Neuronal stem cell (in vitro differentiated cells): Measurements from ENCODE around the gene TSR3.

Source experiments
- DNase-seq: peaks from one replicate; pipeline ENCODE4 v3.0.0-alpha.2; 2013; ENCODE audit warnings: low spot score
- H2AFZ ChIP-seq: one replicate; pipeline ENCODE4 v1.6.1; 2013; ENCODE audit warnings: mild to moderate bottlenecking, low read length, inconsistent platforms
- H2AK5ac ChIP-seq: 2 replicates; pipeline ENCODE4 v1.6.1; 2013; ENCODE audit warnings: low read depth, mild to moderate bottlenecking, inconsistent platforms, low read length, moderate library complexity, mixed read lengths
- H2BK120ac ChIP-seq: 2 replicates; pipeline ENCODE4 v1.6.1; 2013; ENCODE audit warnings: low read depth, mild to moderate bottlenecking, inconsistent platforms, low read length, moderate library complexity, mixed read lengths
- H2BK12ac ChIP-seq: one replicate; pipeline ENCODE4 v1.6.1; 2013; ENCODE audit warnings: low read length, inconsistent platforms
- H2BK15ac ChIP-seq: 2 replicates; pipeline ENCODE4 v1.6.1; 2013; ENCODE audit warnings: mild to moderate bottlenecking, low read length, inconsistent platforms, mixed read lengths
- H2BK5ac ChIP-seq: one replicate; pipeline ENCODE4 v1.6.1; 2013; ENCODE audit warnings: inconsistent platforms, mild to moderate bottlenecking, low read length, moderate library complexity
- H3K14ac ChIP-seq: one replicate; pipeline ENCODE4 v1.6.1; 2013; ENCODE audit warnings: low read length, inconsistent platforms
- H3K18ac ChIP-seq: 2 replicates; pipeline ENCODE4 v1.6.1; 2013; ENCODE audit warnings: low read length, inconsistent platforms
- H3K23ac ChIP-seq: 2 replicates; pipeline ENCODE4 v1.6.1; 2013; ENCODE audit warnings: low read depth, mild to moderate bottlenecking, mixed read lengths, low read length, inconsistent platforms; ENCODE audit not compliant: poor library complexity
- H3K27ac ChIP-seq: replicated peaks from 3 replicates; pipeline ENCODE4 v1.5.1; 2013; ENCODE audit warnings: low read length, inconsistent platforms
- H3K27me3 ChIP-seq, 3 experiments: 2 replicates each; pipeline ENCODE4 v1.6.1; 2013; ENCODE audit warnings: low read length in 3 of 3, mild to moderate bottlenecking in 2 of 3, inconsistent platforms in 1 of 3, low read depth in 1 of 3, mixed read lengths in 1 of 3, moderate library complexity in 1 of 3; ENCODE audit not compliant: control insufficient read depth in 3 of 3, insufficient read depth in 3 of 3
- H3K36me3 ChIP-seq, 2 donors: replicated peaks in 1 of 2; 2 replicates each; pipeline ENCODE4 v1.6.1; 2013; ENCODE audit warnings: low read length in 2 of 2; ENCODE audit not compliant: control insufficient read depth in 2 of 2, insufficient read depth in 2 of 2
- H3K4ac ChIP-seq: 2 replicates; pipeline ENCODE4 v1.6.1; 2013; ENCODE audit warnings: inconsistent platforms, mild to moderate bottlenecking, low read length, moderate library complexity
- H3K4me1 ChIP-seq, 2 donors: 1 replicate in 1 of 2; 2 replicates in 1 of 2; pipeline ENCODE4 v1.6.1; 2013; ENCODE audit warnings: low read length in 2 of 2, low read depth in 1 of 2; ENCODE audit not compliant: control insufficient read depth in 2 of 2, insufficient read depth in 1 of 2
- H3K4me2 ChIP-seq: one replicate; pipeline ENCODE4 v1.6.1; 2013; ENCODE audit warnings: mild to moderate bottlenecking, low read length, inconsistent platforms; ENCODE audit not compliant: insufficient read depth, poor library complexity, severe bottlenecking
- H3K4me3 ChIP-seq, 2 donors: 2 replicates each; pipeline ENCODE4 v1.5.1; 2013; ENCODE audit warnings: low read length in 2 of 2, mild to moderate bottlenecking in 2 of 2, inconsistent platforms in 1 of 2, moderate library complexity in 1 of 2
- H3K79me1 ChIP-seq: one replicate; pipeline ENCODE4 v1.6.1; 2013; ENCODE audit warnings: low read depth, mild to moderate bottlenecking, inconsistent platforms, low read length, moderate library complexity
- H3K9ac ChIP-seq: one replicate; pipeline ENCODE4 v1.6.1; 2013; ENCODE audit warnings: mild to moderate bottlenecking, low read depth, low read length, inconsistent platforms; ENCODE audit not compliant: poor library complexity
- H3K9me3 ChIP-seq, 2 donors: replicated peaks in 1 of 2; 2 replicates each; pipeline versions ENCODE3 to v1.6.1; 2013; ENCODE audit warnings: low read length in 2 of 2, mild to moderate bottlenecking in 2 of 2, inconsistent platforms in 1 of 2, low read depth in 1 of 2, mixed read lengths in 1 of 2, moderate library complexity in 1 of 2; ENCODE audit not compliant: control insufficient read depth in 2 of 2, insufficient read depth in 1 of 2
- H4K8ac ChIP-seq: one replicate; pipeline ENCODE4 v1.6.1; 2013; ENCODE audit warnings: low read depth, mild to moderate bottlenecking, inconsistent platforms, low read length, moderate library complexity
- H4K91ac ChIP-seq: one replicate; pipeline ENCODE4 v1.6.1; 2013; ENCODE audit warnings: low read length, low read depth, mild to moderate bottlenecking, inconsistent platforms; ENCODE audit not compliant: poor library complexity
- WGBS, 2 donors: extraction: QIAGEN DNeasy Blood & Tissue Kit; methylation state at CpG; one replicate each; pipeline ENCODE4 v1.1.7; 2013; ENCODE audit warnings: missing lambda C conversion rate in 2 of 2, mixed read lengths in 1 of 2; ENCODE audit not compliant: insufficient read length in 2 of 2, insufficient replicate concordance in 1 of 2; ENCODE audit errors: extremely low coverage in 2 of 2; 5-methylcytosine and 5-hydroxymethylcytosine counted together

TSR3 gene

GRCh38 chr16:1305823-1306222 lies 45.9 kb downstream of the TSR3 start:
- no peak overlapping the region for H3K14ac ChIP-seq
- peak overlapping the region; percentile 60 for H3K9ac ChIP-seq
- WGBS, 2 donors = no CpG with 5 or more reads among the region's 12 CpGs
- no peak overlapping the region for H2BK5ac ChIP-seq
- H3K27ac ChIP-seq = no peak overlapping the region
- no peak overlapping the region for H2AFZ ChIP-seq
- no peak for DNase-seq
- H2BK12ac ChIP-seq = no peak overlapping the region
- peaks cover 2 to 3% of the 10 kb centered on the region in 2 donors for H3K4me1 ChIP-seq
- no peak overlapping the region for H3K4me2 ChIP-seq
- peaks cover 0 to 6% of the 10 kb centered on the region in 2 donors for H3K36me3 ChIP-seq
- H3K4ac ChIP-seq = no peak overlapping the region
- no peak overlapping the region for H2BK15ac ChIP-seq
- no peaks in the 10 kb centered on the region for H3K79me1 ChIP-seq
- no peak overlapping the region for H4K8ac ChIP-seq
- H2BK120ac ChIP-seq = no peak overlapping the region
- peaks cover 0 to 12% (median 0%) of the 10 kb centered on the region in 3 experiments for H3K27me3 ChIP-seq
- H3K4me3 ChIP-seq = no peak overlapping the region
- H4K91ac ChIP-seq = no peak overlapping the region
- H3K23ac ChIP-seq = no peak overlapping the region
- H2AK5ac ChIP-seq = no peak overlapping the region
- H3K18ac ChIP-seq = peak overlapping the region; percentile 17
- no peaks in the 10 kb centered on the region for H3K9me3 ChIP-seq

GRCh38 chr16:1301562-1301961 lies 50.1 kb downstream of the TSR3 start:
- H2BK12ac ChIP-seq = peak overlapping the region; percentile 90
- H4K91ac ChIP-seq = no peak overlapping the region
- peaks cover 0 to 48% (median 0%) of the 10 kb centered on the region in 3 experiments for H3K27me3 ChIP-seq
- DNase-seq = no peak
- H3K27ac ChIP-seq = no peak overlapping the region
- peak overlapping the region; percentile 26 for H3K4ac ChIP-seq
- peak overlapping the region; percentile 48 for H2AK5ac ChIP-seq
- no peaks in the 10 kb centered on the region for H3K9me3 ChIP-seq
- H3K4me1 ChIP-seq = peaks cover 3 to 4% of the 10 kb centered on the region in 2 donors
- H3K23ac ChIP-seq = peak overlapping the region; percentile 95
- H3K14ac ChIP-seq = peak overlapping the region; percentile 38
- no peak overlapping the region for H3K4me2 ChIP-seq
- H3K36me3 ChIP-seq = no peaks in the 10 kb centered on the region
- H2AFZ ChIP-seq = peak overlapping the region; percentile 89
- H2BK5ac ChIP-seq = peak overlapping the region; percentile 60
- no peaks in the 10 kb centered on the region for H3K79me1 ChIP-seq
- peak overlapping the region; percentile 92 for H3K18ac ChIP-seq
- no CpG with 5 or more reads among the region's 12 CpGs for WGBS, 2 donors
- H3K9ac ChIP-seq = no peak overlapping the region
- no peak overlapping the region for H2BK15ac ChIP-seq
- no peak overlapping the region for H2BK120ac ChIP-seq
- H3K4me3 ChIP-seq = no peak overlapping the region
- H4K8ac ChIP-seq = peak overlapping the region; percentile 70

GRCh38 chr16:1300664-1301476 lies 50.8 kb downstream of the TSR3 start:
- H3K4me2 ChIP-seq = peak overlapping the region; percentile 40
- H4K8ac ChIP-seq = peak overlapping the region; percentile 70

DNA sequence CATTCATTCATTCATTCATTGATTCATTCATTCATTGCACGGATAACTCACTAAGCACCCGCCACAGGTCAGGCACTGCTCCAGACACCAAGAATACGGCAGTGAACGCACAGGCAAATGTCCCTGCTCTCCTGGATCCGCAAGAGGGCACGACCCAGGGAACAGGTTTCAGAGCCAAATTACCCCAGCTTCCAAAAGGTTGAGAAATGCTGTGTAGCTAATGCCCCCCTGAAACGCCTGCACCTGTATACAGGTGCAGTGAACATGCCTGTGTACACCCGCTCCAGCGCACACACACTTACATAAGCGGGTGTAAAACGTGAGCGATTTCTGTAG lies 51.8 kb downstream of the TSR3 start:
- H3K9me3 ChIP-seq = no peaks in the 10 kb centered on the region
- no peak overlapping the region for H2AK5ac ChIP-seq
- peaks cover 3 to 4% of the 10 kb centered on the region in 2 donors for H3K4me1 ChIP-seq
- H2BK15ac ChIP-seq = no peak overlapping the region
- H3K4me3 ChIP-seq = no peak overlapping the region
- no peak overlapping the region for H2BK5ac ChIP-seq
- H3K9ac ChIP-seq = no peak overlapping the region
- H3K4me2 ChIP-seq = no peak overlapping the region
- no peak overlapping the region for H4K91ac ChIP-seq
- no peak overlapping the region for H3K27ac ChIP-seq
- H2BK120ac ChIP-seq = no peak overlapping the region
- no peaks in the 10 kb centered on the region for H3K36me3 ChIP-seq
- H3K14ac ChIP-seq = no peak overlapping the region
- no CpG with 5 or more reads among the region's 12 CpGs for WGBS, 2 donors
- DNase-seq = no peak
- no peak overlapping the region for H3K23ac ChIP-seq
- no peak overlapping the region for H3K4ac ChIP-seq
- H3K18ac ChIP-seq = no peak overlapping the region
- H2AFZ ChIP-seq = no peak overlapping the region
- H3K79me1 ChIP-seq = no peaks in the 10 kb centered on the region
- no peak overlapping the region for H4K8ac ChIP-seq
- H2BK12ac ChIP-seq = no peak overlapping the region
- peaks cover 0 to 48% (median 0%) of the 10 kb centered on the region in 3 experiments for H3K27me3 ChIP-seq

More at GRCh38 chr16:1300664-1301476, 50.8 kb downstream of the TSR3 start:
- peak overlapping the region; percentile 94 for H3K18ac ChIP-seq
- H3K36me3 ChIP-seq = no peaks in the 10 kb centered on the region
- H3K27me3 ChIP-seq = peaks cover 0 to 48% (median 0%) of the 10 kb centered on the region in 3 experiments
- H3K4me3 ChIP-seq = no peak overlapping the region
- H3K27ac ChIP-seq = no peak overlapping the region
- peak overlapping the region; percentile 89 for H2AFZ ChIP-seq
- DNase-seq = peak; percentile 57
- no peaks in the 10 kb centered on the region for H3K9me3 ChIP-seq
- WGBS, 2 donors = no CpG with 5 or more reads among the region's 42 CpGs
- H2BK5ac ChIP-seq = peak overlapping the region; percentile 60
- peak overlapping the region; percentile 37 for H3K4ac ChIP-seq
- peak overlapping the region; percentile 97 for H2BK15ac ChIP-seq
- H2BK120ac ChIP-seq = no peak overlapping the region
- H2AK5ac ChIP-seq = peak overlapping the region; percentile 84
- H3K79me1 ChIP-seq = no peaks in the 10 kb centered on the region
- no peak overlapping the region for H4K91ac ChIP-seq
- H3K4me1 ChIP-seq = peaks cover 3 to 4% of the 10 kb centered on the region in 2 donors
- peak overlapping the region; percentile 95 for H3K23ac ChIP-seq
- peak overlapping the region; percentile 90 for H2BK12ac ChIP-seq
- H3K14ac ChIP-seq = peak overlapping the region; percentile 38
- peak overlapping the region; percentile 12 for H3K9ac ChIP-seq
